B cell (primary cell): ENCODE results near the gene TEP1. TPM values are rescaled to one million over a fixed set of nuclear protein-coding genes. Genes with fewer than 3 reads are reported as not detected.

Source experiments
- ATAC-seq: fragments of 200-7000 bp; cut with Tn5 transposase; one replicate; pipeline ENCODE4 v1.10.0; 2021; ENCODE audit warnings: low read depth, mild to moderate bottlenecking, moderate number of reproducible peaks, moderate library complexity
- CTCF ChIA-PET: fragments of 350-600 bp; sonication (Branson Sonifier 250); formaldehyde crosslinking; loops from one replicate; lab custom pipeline; 2021; ENCODE audit warnings: antibody characterized with exemption, inconsistent platforms; lab: Charles Lee
- POLR2A ChIA-PET: fragments of 350-600 bp; sonication (Branson Sonifier 250); formaldehyde crosslinking; loops from one replicate; lab custom pipeline; 2021; ENCODE audit warnings: antibody characterized with exemption; lab: Charles Lee
- DNase-seq: peaks from one replicate; pipeline ENCODE4 v3.0.0; 2013
- H2AFZ ChIP-seq: 2 replicates; pipeline ENCODE4 v1.6.1; 2012; ENCODE audit warnings: mild to moderate bottlenecking, low read depth, low read length; ENCODE audit not compliant: insufficient read depth, poor library complexity, severe bottlenecking
- H3K27ac ChIP-seq, 2 donors: 1 replicate in 1 of 2; 2 replicates in 1 of 2; pipeline ENCODE4 v1.5.1; 2012 to 2013; ENCODE audit warnings: low read length in 2 of 2, mild to moderate bottlenecking in 2 of 2, moderate library complexity in 1 of 2
- H3K27me3 ChIP-seq, 4 experiments: fragments of 200-600 bp in 1 of 4; sonication (generic) in 1 of 4; replicated peaks in 1 of 4; 1 replicate in 2 of 4; 2 replicates in 2 of 4; pipeline versions ENCODE4 v1.6.1 to v1.7.0; 2013 to 2016; ENCODE audit warnings: low read length in 3 of 4, mild to moderate bottlenecking in 2 of 4, mixed read lengths in 1 of 4, moderate library complexity in 1 of 4; ENCODE audit not compliant: insufficient read depth in 4 of 4, control insufficient read depth in 3 of 4; ENCODE audit errors: control extremely low read depth in 1 of 4
- H3K36me3 ChIP-seq, 2 experiments: replicated peaks in 1 of 2; 1 replicate in 1 of 2; 2 replicates in 1 of 2; pipeline versions ENCODE4 v1.6.1 to v1.7.1; 2013; ENCODE audit warnings: low read length in 1 of 2; ENCODE audit not compliant: insufficient read depth in 2 of 2, control insufficient read depth in 1 of 2; ENCODE audit errors: control extremely low read depth in 1 of 2, extremely low read depth in 1 of 2
- H3K4me1 ChIP-seq, 2 donors: fragments of 200-600 bp in 1 of 2; sonication (generic) in 1 of 2; 1 replicate in 1 of 2; 2 replicates in 1 of 2; pipeline versions ENCODE4 v1.5.1 to v1.6.1; 2013 to 2017; ENCODE audit warnings: low read length in 2 of 2; ENCODE audit not compliant: control insufficient read depth in 2 of 2, insufficient read depth in 2 of 2
- H3K4me2 ChIP-seq: replicated peaks from 2 replicates; pipeline ENCODE3; 2012; ENCODE audit warnings: mild to moderate bottlenecking, low read depth, low read length; ENCODE audit not compliant: poor library complexity, severe bottlenecking
- H3K4me3 ChIP-seq, 5 experiments: fragments of 200-600 bp in 1 of 5; sonication (generic) in 1 of 5; 1 replicate in 3 of 5; 2 replicates in 2 of 5; pipeline versions ENCODE4 v1.5.1 to v1.7.0; 2011 to 2016; ENCODE audit warnings: low read length in 4 of 5, mild to moderate bottlenecking in 4 of 5, low read depth in 2 of 5, control low read depth in 1 of 5, moderate library complexity in 1 of 5; ENCODE audit not compliant: insufficient read depth in 1 of 5; ENCODE audit errors: control extremely low read depth in 1 of 5, extremely low read depth in 1 of 5
- H3K79me2 ChIP-seq: fragments of 200-600 bp; sonication (generic); one replicate; pipeline ENCODE4 v1.6.0; 2016; ENCODE audit warnings: low read length; ENCODE audit not compliant: control insufficient read depth, insufficient read depth
- H3K9ac ChIP-seq: fragments of 200-600 bp; sonication (generic); 2 replicates; pipeline ENCODE4 v1.6.1; 2017; ENCODE audit warnings: mild to moderate bottlenecking, low read length, moderate library complexity
- H3K9me3 ChIP-seq, 3 donors: one replicate each; pipeline versions ENCODE4 v1.6.1 to v1.7.1; 2013; ENCODE audit warnings: low read length in 2 of 3; ENCODE audit not compliant: control insufficient read depth in 2 of 3, insufficient read depth in 1 of 3; ENCODE audit errors: control extremely low read depth in 1 of 3
- H4K20me1 ChIP-seq: 2 replicates; pipeline ENCODE4 v1.6.0; 2012; ENCODE audit warnings: mild to moderate bottlenecking, low read length; ENCODE audit not compliant: insufficient read depth, control insufficient read depth, poor library complexity, severe bottlenecking
- H3K27ac Mint-ChIP-seq: one replicate; pipeline ENCODE4 v1.8.0; 2021; ENCODE audit warnings: mixed read lengths
- H3K27me3 Mint-ChIP-seq: one replicate; pipeline ENCODE4 v1.8.0; 2021; ENCODE audit warnings: mixed read lengths
- H3K4me1 Mint-ChIP-seq: one replicate; pipeline ENCODE4 v1.8.0; 2021; ENCODE audit warnings: mixed read lengths
- H3K4me3 Mint-ChIP-seq: one replicate; pipeline ENCODE4 v1.8.0; 2021; ENCODE audit warnings: mixed read lengths
- H3K9me3 Mint-ChIP-seq: one replicate; pipeline ENCODE4 v1.8.0; 2022; ENCODE audit warnings: mixed read lengths; ENCODE audit not compliant: insufficient read depth
- EZH2 ChIP-seq: IDR thresholded peaks from 2 replicates; pipeline ENCODE4 v1.6.1; 2012; ENCODE audit warnings: borderline replicate concordance, low read depth, mild to moderate bottlenecking, moderate library complexity, low read length; ENCODE audit not compliant: insufficient read depth, poor library complexity, severe bottlenecking
- WGBS: methylation state at CpG from one replicate; pipeline ENCODE4 v1.1.5; 2013; ENCODE audit warnings: missing lambda C conversion rate; ENCODE audit not compliant: insufficient coverage; 5-methylcytosine and 5-hydroxymethylcytosine counted together
- intact Hi-C: fragments of 100-400 bp; cut with micrococcal nuclease; formaldehyde crosslinking; loops from one replicate; pipeline ENCODE4 v1.10.0; 2022
- polyA plus RNA-seq: library from polyadenylated mRNA; depleted of rRNA; stranded (reverse); fragments of >200 nt; gene quantifications from 2 replicates; pipeline ENCODE4 v1.2.3, GENCODE V29; 2012
- total RNA-seq, 2 donors: library from RNA; stranded (reverse); fragments of 120-200 nt in 1 of 2; gene quantifications; 1 replicate in 1 of 2; 2 replicates in 1 of 2; pipeline versions ENCODE4 v1.2.3 to v1.2.4, GENCODE V29; 2013 to 2022
- TF ChIP-seq, protein P1 (sequence below): fragments of 200-600 bp; IDR thresholded peaks from one replicate; pipeline ENCODE4 v1.8.0; 2022; ENCODE audit warnings: antibody characterized with exemption, mild to moderate bottlenecking

Gene TEP1
- total and polyA plus RNA-seq, 2 donors (not counting 1 experiment from before 2014, with no cell fraction given), result 69.9 to 123 TPM

GRCh38 chr14:20334017-20334416, 79.3 kb downstream of the TEP1 start:
- no peaks in the 10 kb centered on the region for H3K27me3 ChIP-seq
- peaks cover 13 to 18% of the 10 kb centered on the region in 2 donors for H3K4me1 ChIP-seq
- CTCF ChIA-PET, result interaction anchor here (0.7 to 10.4 kb wide), 4 partner anchors 9 to 279 kb away, joined by 3 to 215 read pairs (median 14); partner anchors contain the start of gene PARP2
- DNase-seq (no peak), ATAC-seq (no peak)
- Mint-ChIP-seq H3K4me3 (no peak overlapping the region), H3K9me3 (no peaks in the 10 kb centered on the region), H3K27ac (no peak overlapping the region), H3K4me1 (peaks cover 30% of the 10 kb centered on the region), H3K27me3 (no peaks in the 10 kb centered on the region)
- H3K27ac ChIP-seq, result peak overlapping the region; percentile 54 to 78
- peaks cover 0 to under 1% of the 10 kb centered on the region in 2 experiments for H3K36me3 ChIP-seq
- WGBS, result no CpG with 5 or more reads among the region's 7 CpGs
- H3K4me3 ChIP-seq, result peak overlapping the region in 1 of 5 experiments; percentile 72
- H3K79me2 ChIP-seq, result peaks cover 45% of the 10 kb centered on the region
- POLR2A ChIA-PET, result interaction anchor here (0.6 to 2.8 kb wide), 2 partner anchors 8 to 649 kb away, joined by 4 to 19 read pairs; partner anchors contain the start of gene PARP2
- H4K20me1 ChIP-seq, result no peaks in the 10 kb centered on the region
- no peak for TF ChIP-seq EZH2
- TF ChIP-seq, protein P1, sequence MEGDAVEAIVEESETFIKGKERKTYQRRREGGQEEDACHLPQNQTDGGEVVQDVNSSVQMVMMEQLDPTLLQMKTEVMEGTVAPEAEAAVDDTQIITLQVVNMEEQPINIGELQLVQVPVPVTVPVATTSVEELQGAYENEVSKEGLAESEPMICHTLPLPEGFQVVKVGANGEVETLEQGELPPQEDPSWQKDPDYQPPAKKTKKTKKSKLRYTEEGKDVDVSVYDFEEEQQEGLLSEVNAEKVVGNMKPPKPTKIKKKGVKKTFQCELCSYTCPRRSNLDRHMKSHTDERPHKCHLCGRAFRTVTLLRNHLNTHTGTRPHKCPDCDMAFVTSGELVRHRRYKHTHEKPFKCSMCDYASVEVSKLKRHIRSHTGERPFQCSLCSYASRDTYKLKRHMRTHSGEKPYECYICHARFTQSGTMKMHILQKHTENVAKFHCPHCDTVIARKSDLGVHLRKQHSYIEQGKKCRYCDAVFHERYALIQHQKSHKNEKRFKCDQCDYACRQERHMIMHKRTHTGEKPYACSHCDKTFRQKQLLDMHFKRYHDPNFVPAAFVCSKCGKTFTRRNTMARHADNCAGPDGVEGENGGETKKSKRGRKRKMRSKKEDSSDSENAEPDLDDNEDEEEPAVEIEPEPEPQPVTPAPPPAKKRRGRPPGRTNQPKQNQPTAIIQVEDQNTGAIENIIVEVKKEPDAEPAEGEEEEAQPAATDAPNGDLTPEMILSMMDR, result no peak
- intact Hi-C loops, result no loop called here
- peak overlapping the region; percentile 73 for H2AFZ ChIP-seq
- no peak overlapping the region for H3K9ac ChIP-seq
- H3K4me2 ChIP-seq, result peak overlapping the region; percentile 72
- H3K9me3 ChIP-seq, result no peaks in the 10 kb centered on the region

GRCh38 chr14:20333494-20333841, 79.8 kb downstream of the TEP1 start:
- TF ChIP-seq, protein P1, result no peak
- TF ChIP-seq EZH2, result no peak
- intact Hi-C loops, result loop anchor here (1.0 kb wide), 1 partner anchor 10 kb away; the partner anchor contains the start of gene PARP2
- peak overlapping the region; percentile 54 to 78 for H3K27ac ChIP-seq
- ATAC-seq, result no peak
- no peaks in the 10 kb centered on the region for H3K27me3 ChIP-seq
- CTCF ChIA-PET, result interaction anchor here (0.7 to 10.4 kb wide), 4 partner anchors 10 to 280 kb away, joined by 3 to 215 read pairs (median 14); partner anchors contain the start of gene PARP2
- H3K4me1 ChIP-seq, result peaks cover 13 to 18% of the 10 kb centered on the region in 2 donors
- no peak for DNase-seq
- no peaks in the 10 kb centered on the region for H3K27me3 Mint-ChIP-seq
- no peaks in the 10 kb centered on the region for H4K20me1 ChIP-seq
- H3K4me1 Mint-ChIP-seq, result peaks cover 34% of the 10 kb centered on the region
- H3K79me2 ChIP-seq, result peaks cover 45% of the 10 kb centered on the region
- WGBS, result no CpG with 5 or more reads among the region's 3 CpGs
- H3K4me3 Mint-ChIP-seq, result peak overlapping the region; percentile 99
- H3K9ac ChIP-seq, result peak overlapping the region; percentile 80
- no peaks in the 10 kb centered on the region for H3K9me3 ChIP-seq
- peaks cover 0 to 5% of the 10 kb centered on the region in 2 experiments for H3K36me3 ChIP-seq
- H3K4me2 ChIP-seq, result peak overlapping the region; percentile 72
- H2AFZ ChIP-seq, result peak overlapping the region; percentile 73
- H3K4me3 ChIP-seq, result peak overlapping the region; percentile 54 to 100 (median 93)
- no peaks in the 10 kb centered on the region for H3K9me3 Mint-ChIP-seq
- peak overlapping the region; percentile 93 for H3K27ac Mint-ChIP-seq
- POLR2A ChIA-PET, result interaction anchor here (0.6 to 2.8 kb wide), 2 partner anchors 9 to 317 kb away, joined by 4 to 19 read pairs; partner anchors contain the start of gene PARP2
